ENCODE measurements around the gene MACROD2.

The MACROD2 gene

DNA sequence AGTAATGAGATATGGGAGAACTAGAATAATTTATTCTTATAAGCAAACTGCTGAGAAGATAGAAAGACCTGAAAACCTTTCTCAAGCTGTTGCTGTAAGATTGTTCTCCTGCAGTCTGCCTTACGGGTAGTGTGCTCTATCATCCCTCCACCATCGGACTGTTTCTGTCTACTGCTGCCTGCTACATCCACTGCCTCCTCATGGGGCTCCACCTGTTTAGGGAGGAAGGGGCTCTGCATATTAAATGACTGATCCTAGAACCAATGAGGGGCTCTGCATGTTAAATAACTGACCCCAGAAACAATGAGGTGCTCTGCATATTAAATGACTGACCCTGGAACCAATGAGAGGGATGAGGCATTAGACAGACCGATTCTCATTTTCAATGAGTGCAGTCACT, 1923.3 kb downstream of the MACROD2 start:
- DNase-seq: no peak

DNA sequence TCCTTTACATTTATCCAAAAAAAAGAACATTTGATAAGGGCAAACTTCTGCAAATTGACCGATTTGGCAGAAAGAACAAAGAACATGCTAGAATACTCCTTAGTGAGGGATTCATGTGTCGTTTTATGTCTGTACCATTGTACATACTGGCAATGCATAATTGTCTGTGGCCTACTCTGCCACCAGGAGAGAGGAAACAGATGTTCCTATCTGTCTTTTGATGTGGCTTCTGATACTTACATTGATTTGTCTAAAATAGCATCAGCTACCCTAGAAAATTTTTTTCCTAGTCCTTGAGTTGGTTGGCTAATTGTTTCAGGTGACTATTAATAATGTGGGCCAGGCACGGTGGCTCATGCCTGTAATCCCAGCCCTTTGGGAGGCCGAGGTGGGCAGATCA, 1923.8 kb downstream of the MACROD2 start:
- no peak for DNase-seq

DNA sequence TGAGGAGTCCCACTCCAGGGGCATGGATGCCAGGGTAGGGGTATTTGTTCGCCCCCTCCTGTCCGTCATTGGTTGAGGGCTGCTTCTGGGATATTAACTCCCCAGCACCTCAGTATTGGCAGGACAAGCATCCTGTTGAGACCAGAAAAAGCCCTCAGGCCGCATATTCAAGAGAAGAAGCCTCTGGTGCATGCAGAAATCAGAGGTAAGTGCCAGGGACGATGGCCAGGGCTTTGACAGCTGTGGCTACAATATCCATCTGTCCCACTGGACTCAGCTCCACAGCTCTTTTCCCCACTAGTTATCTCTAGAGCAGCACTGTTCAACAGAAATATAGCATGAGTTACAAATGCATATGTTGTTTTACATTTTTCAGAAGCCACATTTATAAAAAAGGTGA, 1926.6 kb downstream of the MACROD2 start:
- no peak for DNase-seq

DNA sequence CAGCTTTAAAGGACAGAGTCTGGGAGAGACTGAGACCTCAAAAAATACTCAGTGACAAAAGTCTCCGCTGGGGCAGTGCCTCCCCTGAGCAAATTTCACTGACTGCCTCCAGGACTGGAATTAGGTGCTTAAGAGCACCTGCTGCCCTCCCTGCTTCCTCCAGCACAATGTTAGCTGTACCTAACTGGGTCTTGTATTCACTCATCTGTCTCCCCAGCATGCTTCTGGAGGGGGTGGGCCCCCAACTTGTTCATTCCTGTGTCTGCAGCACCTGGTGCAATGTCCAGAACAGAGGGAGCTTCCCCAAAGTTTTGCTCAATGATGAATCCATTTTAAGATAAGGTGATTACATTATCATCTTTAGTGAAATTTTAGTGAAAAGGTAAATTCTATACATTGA, 1927.2 kb downstream of the MACROD2 start:
- DNase-seq: no peak

DNA sequence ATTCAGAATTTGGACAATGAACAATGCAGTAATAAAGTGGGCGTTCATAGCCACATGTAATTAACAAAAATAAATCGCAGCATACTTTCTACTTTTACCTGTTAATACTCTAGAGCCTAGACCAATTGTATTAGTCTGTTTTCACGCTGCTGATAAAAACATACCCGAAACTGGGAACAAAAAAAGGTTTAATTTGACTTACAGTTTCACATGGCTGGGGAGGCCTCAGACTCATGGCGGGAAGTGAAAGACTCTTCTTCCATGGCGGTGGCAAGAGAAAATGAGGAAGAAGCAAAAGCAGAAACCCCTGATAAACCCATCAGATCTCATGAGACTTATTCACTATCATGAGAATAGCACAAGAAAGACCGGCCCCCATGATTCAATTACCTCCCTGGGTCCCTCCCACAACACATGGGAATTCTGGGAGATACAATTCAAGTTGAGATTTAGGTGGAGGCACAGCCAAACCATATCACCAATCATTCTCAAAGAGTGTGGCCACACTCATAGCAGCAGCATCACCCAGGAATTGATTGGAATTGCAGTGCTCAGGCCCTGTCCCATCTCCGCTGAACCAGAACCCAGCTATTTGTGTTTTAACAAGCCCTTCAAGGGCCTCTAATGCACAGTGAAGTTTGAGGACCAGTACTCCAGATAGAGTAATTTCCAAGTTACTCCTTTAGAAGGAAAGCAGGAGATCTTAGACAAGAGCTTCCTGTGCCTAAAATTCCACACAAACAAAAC, 1927.9 kb downstream of the MACROD2 start:
- DNase-seq: no peak

DNA sequence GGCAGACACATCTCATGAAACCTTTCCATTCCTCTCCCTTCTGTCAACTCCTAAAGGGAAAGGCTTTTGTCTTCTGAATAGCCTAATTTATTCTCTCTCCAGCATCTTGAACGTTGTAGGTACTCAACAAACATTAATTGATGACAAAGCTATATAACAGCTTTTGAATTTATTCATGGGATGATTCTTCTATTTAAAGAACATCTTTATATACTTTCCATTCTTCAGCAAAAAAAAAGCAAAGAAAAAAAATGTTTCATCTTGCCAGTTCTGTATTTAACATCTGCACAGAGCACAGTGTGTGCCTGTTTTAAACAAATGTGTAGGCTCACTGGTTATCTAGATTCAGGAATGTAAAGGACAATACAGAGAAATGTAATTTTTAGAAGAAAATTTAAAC, 1929.2 kb downstream of the MACROD2 start:
- no peak for DNase-seq

DNA sequence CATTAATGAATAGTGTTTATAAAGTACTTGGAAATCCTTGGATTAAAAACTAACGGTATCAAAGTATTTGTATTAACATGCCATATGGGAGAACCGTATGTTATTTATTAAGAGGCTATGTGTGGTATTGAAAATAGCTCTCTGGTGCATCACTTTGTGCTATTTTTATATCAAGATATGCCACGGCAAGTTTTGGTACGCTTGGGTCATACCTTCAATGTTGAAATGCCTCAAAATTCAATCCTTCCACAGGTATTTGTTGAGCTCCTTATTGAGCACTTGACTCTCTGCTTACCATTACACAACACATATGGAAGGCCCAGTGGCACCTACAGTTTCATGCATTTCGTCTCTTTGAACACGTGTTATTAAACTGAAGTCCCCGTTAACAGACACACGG, 1930.1 kb downstream of the MACROD2 start:
- no peak for DNase-seq

DNA sequence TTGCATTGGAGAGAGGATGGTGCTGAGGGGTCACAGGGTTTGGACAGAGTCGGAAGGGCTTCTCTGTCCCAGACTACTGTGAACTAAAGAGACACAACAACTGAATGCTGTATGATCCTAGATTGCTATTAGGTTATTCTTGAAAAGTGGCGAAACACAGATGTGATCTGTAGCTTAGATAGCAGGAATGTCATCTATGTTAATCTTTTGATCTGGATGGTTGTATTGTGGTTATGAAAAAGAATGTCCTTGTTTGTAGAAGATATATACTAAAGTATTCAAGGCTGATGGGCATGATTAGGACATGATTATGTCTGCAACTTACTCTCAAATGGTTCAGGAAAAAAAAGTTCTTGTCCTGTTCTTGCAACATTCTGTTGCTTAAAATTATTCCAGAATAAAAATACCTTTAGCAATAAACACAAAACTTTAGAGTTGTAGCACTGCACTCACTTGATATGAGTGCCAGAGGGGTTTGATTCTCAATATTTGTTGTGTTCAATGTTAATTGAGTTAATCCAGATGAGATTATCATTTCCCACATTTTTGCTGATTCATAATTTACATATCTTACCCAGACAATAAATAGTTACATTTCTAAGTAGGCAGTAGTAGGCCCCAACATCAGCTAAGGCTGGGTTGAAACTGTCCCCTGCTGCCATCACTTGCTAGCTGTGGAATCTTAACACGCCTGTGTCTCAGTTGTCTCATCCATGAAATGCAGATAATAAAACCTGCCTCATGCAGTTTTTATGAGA, 1932.8 kb downstream of the MACROD2 start:
- no peak for DNase-seq

DNA sequence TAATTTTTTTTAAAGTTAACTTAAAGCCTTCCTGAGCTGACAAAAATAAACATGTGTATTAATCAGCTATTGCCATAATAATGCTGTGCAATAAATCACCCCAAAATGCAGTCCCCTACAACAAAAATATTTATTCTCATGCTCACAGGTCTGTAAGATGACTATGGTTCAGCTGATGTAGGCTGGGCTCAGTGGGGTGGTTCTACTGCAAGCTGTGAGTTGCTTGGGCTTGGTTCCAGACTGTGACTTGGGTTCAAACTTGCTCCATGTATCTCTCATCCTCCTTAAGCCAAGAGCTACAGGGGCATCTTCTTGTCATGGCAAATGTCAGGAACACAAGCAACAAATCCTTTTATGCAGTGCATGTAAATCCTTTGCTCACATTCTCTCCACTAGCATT, 1933.6 kb downstream of the MACROD2 start:
- no peak for DNase-seq

DNA sequence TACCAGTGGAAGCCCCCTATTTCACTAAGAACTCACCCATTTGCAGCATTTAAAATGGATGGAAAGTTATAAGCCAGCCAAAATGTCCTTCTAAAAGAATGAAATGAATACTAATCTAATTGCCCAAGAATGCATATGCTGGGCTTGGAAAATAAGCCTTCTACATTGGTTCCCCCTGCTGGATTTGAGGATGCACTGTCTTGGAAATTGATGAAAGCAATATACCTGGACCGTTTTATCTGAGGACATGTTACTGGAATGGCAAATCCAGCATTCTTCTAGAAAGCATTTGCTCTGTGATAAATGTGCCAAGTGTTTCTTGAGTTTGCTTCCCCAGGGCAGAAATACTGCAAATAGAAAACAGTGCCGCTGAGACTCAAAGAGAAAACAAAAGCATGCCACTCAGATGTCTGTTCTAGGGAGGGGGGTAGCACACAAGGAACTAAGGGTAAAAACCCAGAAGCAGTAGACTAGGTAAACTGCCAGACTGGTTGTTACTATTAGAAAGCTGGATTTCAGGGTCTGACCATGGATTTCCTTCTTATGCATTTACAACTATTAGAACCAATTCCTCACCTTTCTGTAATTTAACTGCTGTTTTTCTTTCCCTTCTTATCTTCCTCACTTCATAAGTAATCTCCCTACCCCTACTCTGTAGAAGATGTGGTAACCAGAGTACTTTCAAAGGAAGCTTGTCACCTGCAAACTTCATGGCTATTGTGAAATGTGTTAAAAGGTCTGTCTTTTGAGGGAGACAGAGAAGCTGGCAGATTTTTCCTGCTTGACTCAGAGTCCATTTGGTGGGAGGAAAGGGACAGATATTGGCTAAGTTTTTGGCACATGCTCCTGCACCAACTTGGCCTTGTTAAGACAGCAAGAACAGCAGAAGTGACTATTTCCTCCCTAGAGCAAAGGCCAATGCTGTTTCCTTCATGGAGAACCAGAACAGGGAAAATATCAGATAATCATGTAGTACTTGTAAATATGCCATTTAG, 1935.3 kb downstream of the MACROD2 start:
- DNase-seq: no peak

DNA sequence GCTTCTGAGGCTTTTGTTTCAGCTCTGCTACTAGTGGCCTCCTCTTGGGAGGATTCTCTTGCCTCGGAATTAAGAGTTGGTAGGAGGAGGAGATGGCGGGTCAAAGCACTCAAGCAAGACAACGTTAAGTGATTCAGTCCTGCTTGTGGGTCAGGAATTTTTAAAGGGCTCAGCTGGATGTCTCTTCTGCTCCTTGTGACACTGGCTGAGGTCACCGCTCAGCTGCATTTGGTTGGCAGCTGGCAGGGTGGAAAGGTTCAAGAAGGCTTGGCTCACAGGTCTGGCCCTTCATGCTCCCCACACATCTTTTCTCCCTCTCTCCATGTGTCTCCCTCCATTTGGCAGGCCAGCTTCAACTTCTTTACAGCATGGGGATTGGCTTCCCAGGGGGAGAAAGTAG, 1936.6 kb downstream of the MACROD2 start:
- DNase-seq: no peak

DNA sequence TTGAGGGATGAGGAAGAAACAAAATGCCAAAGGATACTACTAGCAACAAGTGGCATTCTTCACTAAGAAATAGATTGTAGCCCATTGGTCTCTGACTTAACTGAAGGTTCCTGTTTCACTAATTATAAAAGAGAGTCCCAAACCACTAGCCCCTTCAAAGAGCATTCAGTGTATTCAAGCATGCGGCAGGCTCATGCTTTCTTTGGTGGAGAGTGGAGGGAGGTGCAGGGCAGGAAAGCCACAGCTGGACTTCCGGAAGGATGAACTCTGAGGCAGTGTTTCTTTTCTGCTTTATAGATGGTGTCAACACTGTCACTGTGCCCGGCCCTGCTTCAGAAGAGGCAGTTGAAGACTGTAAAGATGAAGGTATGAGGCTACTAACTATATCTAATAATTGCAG, 1941.9 kb downstream of the MACROD2 start:
- DNase-seq: no peak

DNA sequence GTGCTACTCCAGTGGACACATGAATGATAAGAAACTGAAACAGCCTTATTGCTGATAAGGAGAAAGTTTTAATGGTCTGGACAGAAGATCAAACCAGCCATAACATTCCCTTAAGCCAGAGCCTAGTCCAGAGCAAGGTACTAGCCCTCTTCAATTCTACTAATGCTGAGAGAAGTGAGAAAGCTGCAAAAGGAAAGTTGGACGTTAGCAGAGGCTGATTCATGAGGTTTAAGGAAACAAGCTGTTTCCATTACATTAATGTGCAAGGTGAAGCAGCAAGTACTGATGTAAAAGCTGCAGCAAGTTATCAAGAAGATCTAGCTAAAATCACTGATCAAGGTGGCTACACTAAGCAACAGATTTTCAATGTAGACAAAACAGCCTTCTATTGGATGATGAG, 1943.5 kb downstream of the MACROD2 start:
- DNase-seq: no peak

DNA sequence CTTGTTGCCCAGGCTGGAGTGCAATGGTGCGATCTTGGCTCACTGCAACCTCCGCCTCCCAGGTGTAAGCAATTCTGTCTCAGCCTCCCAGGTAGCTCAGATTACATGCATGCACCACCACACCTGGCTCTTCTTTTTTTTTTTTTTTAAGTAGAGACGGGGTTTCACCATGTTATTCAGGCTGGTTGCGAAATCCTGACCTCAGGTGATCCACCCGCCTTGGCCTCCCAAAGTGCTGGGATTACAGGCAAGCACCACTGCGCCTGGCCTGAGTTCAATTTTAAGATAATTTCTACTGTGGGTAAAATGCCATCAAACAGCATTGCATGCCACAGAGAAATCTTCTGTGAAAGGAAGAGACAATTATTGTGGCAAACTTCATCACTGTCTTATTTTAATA, 1944.8 kb downstream of the MACROD2 start:
- DNase-seq: no peak

DNA sequence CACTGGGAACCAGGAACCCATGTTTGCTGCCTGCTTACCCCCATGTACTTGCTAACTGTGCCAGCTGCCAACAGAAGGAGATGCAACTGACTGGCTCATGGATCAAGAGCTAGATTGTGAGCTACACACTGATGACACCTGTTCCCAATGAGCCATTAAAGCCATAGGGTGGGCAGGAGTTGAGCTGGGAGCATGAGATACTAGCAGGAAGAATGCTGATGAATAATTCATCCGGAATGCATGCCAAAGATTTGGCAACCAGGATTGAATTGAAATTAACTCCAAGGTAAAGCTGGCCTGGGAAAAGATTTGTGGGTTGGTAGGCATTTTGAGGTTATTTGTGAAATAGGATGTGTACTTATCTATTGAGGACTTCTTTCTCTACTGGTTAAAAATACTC, 1946.8 kb downstream of the MACROD2 start:
- no peak for DNase-seq

DNA sequence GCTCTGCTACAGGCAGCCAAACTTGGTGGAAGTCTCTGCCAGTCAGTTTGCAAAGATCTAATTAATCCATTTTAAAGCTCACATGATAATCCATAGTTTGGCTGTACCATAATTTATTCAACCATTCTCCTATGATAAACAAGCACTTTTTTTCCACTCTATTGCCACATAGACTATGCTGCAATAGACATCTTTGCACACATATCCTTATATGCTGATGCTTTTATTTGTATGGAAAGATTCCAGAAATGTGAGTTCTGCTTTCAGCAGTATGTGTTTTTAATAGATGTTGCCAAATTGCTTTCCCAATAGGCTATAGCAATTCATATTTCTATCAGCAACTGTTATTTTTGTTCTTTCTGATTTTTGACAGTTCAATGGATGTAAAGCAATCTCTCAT, 1950.0 kb downstream of the MACROD2 start:
- no peak for DNase-seq

DNA sequence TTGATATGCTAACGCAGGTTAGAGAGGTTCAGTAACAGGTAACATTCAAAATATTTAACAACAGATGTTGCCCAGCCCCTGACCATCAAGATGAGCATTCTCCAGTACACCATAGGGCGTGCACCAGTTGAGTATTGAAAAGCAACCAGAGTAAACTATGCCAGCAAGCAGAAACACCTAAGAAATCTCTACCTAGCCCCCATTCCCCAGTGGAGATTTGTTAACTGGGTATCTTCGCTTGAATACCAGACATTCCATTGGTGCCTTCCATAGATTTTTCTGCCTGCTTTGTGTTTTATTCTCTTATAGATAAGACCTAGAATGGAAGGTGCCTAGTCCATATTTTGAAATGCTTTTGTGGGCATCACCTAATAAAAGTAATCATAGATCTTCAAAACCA, 1954.1 kb downstream of the MACROD2 start:
- no peak for DNase-seq

DNA sequence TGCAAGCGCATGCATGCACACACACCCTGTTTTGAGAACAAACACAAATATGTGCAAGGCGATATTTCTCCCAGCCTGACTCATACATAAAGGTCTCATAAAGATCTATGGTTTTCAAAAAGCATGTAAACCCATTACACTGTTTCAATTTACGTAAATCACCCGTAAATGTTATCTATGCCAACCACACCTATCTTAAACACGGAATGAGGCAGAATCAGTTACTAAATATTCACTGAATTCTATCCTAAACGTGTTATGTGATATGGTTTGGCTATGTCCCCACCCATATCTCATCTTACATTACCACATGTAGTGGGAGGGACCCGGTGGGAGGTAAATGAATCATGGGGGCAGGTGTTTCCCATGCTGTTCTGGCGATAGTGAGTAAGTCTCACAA, 1956.3 kb downstream of the MACROD2 start:
- no peak for DNase-seq

DNA sequence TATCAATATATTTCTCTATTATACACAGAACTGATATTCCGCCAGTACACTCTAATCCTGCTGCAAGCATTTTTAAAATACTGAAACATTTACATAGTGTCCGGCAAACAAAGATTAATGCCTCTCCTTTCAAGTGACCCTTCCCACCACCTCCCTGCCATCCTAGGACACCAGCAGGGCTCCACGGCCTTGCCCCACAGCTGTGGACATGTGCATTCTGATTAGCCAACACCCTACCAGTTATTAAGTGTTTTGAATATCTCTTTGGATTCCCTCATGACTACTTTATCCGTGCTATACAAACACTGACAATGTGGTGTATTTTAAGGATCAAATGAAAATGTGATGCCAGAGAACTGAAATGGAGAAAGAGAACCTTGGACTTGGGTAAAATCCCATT, 1962.8 kb downstream of the MACROD2 start:
- no peak for DNase-seq

DNA sequence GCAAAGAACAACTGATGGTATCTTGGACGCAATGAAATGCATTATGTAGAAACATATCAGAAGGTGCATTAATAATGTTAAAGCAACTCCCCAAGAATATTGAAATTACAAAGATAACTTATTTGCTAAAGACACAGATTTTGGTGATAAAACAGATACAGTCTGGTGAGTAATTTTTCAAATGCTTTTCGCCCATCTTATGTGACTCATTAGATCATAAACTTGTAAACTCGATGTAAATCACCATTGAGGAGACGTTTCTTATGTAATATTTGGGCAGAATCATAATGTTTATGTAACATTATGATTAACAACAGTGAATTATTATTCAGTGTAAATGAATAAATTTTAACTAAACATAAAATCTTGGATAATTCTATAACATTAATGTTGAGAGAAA, 1969.8 kb downstream of the MACROD2 start:
- no peak for DNase-seq

DNA sequence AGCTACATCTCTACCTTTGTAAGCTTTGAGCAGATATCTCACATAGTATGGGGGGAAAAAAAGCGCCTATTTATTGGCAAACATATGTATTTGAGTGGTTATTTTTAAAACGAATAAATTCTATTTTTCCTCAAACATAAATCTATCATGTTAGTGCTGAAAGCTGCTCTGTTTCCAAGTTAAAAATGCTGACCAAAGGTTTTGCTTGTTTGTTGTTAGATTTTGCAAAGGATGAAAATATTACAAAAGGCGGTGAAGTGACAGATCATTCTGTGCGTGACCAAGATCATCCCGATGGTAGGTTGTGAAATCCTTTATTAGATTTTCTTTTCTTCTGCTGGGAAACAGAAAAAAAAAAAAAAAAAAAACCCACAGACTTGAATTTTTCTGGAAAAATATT, 1972.0 kb downstream of the MACROD2 start:
- DNase-seq: no peak

DNA sequence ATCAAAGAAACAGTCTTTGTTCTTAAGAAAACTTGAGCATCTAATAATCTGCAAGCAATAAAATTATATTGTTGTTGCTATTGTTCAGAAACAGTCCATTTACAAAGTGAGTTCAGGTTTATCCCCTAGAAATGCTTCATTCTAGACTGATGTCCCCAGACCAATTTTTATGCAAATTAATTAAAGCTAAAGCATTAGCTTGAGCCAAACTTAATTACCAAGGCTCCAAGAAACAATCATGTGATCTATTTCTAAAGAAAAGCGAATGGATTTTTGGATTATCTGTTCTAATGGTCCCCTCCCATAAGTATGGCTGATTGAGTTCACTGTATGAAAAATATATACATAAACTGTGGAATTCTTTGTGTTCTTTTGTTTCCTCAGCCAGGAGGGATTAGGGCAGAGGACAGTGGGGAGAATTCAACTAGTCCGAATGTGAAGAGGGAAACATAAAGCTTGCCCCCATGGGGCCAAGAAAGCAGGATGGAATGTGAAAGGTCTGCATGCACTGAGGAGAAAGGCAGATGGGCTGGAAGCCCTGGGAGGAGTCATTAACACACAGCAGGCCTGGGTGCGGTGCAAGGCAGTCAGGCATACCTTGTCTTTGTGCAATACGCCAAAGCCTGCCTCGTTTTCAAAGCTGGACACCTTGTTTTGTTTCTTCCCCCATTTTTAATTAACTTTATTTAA, 1980.9 kb downstream of the MACROD2 start:
- DNase-seq: no peak

DNA sequence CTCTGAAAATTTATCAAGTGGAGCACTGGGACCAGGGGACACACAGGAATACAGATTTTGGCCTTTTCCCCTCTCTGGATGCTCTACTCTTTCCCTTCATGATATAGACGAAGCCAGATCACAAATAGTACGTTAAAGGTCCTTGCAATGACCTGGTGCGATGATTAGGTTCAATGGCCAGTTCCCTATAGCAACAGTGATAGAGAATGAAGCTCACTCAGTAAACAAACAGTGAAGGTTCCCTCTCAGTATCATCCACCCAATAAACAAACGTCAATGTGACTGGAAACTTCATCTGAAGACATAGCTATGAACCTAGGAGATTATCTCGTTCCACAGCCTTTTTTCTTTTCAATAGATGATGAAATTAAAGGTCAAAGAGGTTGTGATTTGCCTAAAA, 1981.7 kb downstream of the MACROD2 start:
- DNase-seq: no peak
